Central memory CD4-positive, alpha-beta T cell (primary cell): ENCODE measurements around the gene MGP.
A peak's percentile ranks its signal among the peaks of the same experiment; 100 is the strongest.

Source experiments
- DNase-seq: peaks from one replicate; pipeline ENCODE4 v3.0.0; 2022

MGP gene

GRCh38 chr12:14854586-14855183, 31.0 kb downstream of the MGP start:
- no peak for DNase-seq

GRCh38 chr12:14853961-14854360, 31.7 kb downstream of the MGP start:
- no peak for DNase-seq

DNA sequence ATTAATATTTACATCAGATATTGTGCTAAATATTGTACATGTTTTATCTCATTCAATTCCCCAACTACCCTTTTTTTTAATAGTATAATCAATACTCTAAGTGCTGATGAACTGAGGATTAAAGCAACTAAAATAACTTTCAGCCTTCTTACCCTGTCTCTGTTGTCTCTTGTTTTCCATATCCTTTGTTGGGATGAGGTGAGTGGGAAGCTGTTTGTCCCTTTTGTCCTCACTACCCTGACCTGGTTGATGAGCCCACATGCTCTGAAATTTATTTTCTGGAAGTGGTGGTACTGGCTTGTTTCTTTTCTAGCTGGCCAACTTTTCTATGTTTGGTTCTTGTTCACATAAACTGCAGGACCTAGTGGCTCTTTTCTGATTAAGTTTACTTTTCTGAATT, 32.8 kb downstream of the MGP start:
- DNase-seq = no peak

GRCh38 chr12:14850929-14851663, 34.6 kb downstream of the MGP start:
- DNase-seq = no peak

DNA sequence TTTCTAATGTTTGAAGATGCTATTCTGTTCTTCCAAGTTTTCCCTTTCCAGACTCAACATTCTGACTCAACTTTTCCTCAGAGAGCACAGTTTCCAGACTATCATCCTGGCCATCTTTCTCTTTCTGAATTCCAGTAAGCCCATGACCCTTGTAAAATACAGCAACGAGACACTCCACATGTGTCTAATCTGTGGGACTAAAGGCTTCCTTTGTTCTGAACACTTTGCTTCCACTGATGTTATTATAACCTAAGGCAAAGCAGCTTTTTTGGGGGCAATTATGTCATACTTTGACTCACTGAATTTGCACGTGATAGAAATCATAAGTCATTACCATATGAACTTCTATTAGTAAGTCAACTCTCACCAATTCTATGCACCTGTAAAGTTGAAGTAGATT, 36.0 kb downstream of the MGP start:
- DNase-seq = no peak

GRCh38 chr12:14846876-14847580, 38.6 kb downstream of the MGP start:
- no peak for DNase-seq

GRCh38 chr12:14846042-14846587, 39.5 kb downstream of the MGP start:
- DNase-seq = no peak

- peak; percentile 45 for DNase-seq
Observed at GRCh38 chr12:14845350-14845750, 40.3 kb downstream of the MGP start.

- no peak for DNase-seq
Observed at GRCh38 chr12:14844401-14844800, 41.3 kb downstream of the MGP start.

DNA sequence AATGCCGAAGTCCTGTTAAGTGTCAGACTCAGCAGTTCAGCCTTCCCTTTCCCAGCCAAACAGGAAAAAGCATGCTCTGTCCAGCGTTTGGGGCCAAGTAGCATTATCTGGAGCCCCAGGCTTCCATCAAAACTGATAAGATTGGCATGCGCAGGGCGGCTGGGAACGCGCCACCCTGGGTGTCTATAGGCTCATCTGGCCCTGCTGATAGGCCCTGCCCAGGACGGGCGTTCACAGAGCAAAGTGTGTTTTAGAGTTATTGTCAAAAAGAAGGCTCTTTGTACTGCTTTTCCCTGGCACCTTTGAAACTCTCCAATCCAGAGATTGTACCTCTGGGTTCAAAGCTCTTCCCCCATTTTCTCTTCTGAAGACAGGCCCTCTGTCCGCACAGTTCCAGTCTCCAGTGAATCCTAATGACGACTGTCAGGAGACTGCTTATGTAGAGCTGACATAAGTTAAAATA, 42.2 kb downstream of the MGP start, which contains the start of gene ART4:
Gene ART4 (minus strand): TSS at position 102 of the 463 bp plus-strand sequence. CDS start 413 bp downstream, outside the sequence.
- no peak for DNase-seq

DNA sequence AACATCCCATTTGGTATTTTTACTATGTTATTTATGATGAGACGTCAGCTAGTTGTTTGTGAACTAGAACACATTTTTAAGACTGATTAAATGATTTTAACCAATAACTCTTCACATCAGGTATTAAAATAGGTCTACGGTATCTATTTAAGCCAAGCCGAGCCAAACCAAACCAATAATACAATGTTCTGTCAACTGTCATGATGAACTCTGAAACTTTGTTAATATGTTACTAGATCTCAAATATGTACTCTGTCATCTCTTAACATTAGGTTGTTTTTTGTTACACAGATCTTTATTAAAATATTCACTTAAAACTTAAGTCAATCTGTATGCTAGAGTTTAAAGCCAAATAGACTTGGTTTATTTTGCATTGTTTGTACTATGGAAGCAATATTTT, 43.3 kb downstream of the MGP start:
- DNase-seq = no peak

DNA sequence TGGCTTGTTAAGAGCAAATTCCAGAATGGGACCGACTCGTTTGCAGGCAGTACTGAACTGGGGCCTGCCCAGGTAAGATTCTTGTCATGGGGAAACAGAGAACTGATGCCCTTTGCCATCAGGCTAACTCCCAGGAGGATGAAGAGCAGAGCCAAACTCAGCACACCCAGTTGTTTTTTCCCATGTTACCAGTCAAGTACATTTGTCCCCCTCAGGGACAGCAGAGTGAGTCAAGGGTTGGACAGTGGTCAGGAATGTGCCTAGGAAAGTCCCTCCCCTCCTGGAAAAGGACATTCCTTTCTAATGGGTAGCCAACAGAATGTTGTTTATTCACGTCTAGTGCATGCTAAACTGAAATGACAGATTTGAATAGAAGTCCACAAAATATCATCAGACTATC, 43.9 kb downstream of the MGP start:
- DNase-seq = no peak

DNA sequence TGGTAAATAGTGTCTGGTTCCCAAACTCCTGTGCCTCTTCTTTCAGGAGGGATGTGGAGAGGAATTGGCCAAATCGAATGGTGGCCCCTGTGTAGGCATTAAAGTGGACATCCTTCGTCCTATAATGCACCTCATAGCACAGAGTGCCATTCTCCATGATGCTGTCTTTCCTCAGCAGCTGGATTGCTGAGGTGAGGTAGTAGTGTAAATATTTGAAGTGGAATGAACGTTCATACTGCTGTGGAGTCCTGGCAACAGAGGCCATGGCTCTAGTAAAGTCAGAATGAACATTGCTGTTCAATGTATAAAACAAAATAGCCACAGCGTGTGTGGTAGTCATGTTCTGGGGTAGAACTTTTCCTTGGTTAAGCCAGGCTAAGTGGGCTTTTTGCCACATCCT, 45.0 kb downstream of the MGP start:
- no peak for DNase-seq

DNA sequence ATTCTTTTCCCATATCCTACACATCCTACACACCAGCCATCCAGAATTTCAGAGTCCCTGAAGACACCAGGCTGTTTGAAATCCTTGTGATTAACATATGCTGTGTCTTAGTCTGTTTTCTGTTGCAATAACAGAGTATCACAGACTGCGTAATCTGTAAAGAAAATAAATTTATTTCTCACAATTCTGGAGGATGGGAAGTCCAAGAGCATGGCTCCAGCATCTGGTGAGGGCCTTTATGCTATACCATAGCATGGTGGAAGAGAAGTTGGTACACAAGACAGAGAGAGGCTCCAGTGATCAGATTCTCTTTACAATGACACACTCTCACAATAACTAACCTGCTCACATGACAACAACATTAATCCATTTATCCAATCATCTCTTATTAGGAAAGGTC, 46.4 kb downstream of the MGP start:
- no peak for DNase-seq

DNA sequence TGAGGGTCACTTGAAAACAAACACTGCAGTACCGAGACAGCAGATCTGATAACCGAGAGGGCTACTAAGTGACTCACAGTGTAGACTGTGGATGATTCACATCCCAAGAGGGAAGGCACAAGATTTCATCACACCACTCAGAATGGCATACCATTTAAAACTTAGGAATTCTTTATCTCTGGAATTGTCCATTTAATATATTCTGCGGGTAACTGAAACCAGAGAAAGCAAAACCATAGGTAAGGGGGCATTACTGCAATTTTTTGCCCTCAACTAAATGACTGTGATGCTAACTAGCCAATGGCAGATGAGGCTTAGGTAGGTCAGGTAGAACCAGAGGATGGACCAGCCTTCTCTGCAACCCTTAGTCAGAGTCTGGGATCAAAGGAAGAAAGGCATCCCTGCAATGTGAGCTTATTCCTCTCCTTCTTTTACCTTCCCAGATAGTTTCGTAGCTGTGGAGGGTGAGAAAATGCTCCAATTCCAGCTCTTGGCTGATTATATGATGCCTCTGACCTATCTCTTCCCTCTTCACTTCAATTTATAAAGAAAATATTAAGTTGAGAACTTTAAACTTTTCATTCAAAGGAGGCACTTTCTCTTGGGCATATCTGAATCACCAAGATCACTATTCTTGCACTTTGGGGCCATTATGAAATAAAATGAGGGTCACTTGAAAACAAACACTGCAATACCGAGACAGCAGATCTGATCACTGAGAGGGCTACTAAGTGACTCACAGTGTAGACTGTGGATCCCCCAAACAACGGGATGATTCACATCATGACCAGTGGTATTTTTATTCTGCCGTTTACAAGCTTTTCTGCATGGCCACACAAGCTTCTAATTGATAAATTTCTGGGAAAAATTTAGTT, 49.1 kb downstream of the MGP start:
- DNase-seq = no peak

- no peak for DNase-seq
Observed at GRCh38 chr12:14834509-14834908, 51.1 kb downstream of the MGP start.

- no peak for DNase-seq
Observed at GRCh38 chr12:14833952-14834351, 51.7 kb downstream of the MGP start.

DNA sequence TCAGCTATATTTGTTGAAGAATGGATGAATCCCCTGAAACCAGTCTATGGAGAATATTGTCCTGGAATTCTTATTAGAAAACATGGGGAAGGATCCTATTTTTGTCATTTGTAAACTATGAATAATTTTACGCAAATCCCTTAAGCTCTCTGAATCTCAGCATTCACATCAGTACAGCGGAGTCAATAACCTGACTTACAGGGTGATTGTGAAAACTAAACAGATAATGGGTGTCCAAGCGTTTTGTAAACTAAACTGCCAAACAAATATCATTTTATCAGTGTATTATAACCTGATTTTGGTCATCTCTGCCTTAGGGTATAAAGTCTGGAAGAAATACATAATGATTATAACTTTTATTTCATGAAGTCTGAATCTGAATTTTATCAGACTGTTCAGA, 52.3 kb downstream of the MGP start:
- DNase-seq = no peak
